ENCODE data around the gene TMC1. TPM values are rescaled to one million over a fixed set of nuclear protein-coding genes. Genes with fewer than 3 reads are reported as not detected.
"Not testable (repeated sequence)": the region's sequence is repeated elsewhere in the genome, so short reads cannot be mapped to it uniquely, and the experiment has no call there.

Gene TMC1
- total RNA-seq, 1 donor from 2014 or later, result not detected

- H3K9me3 Mint-ChIP-seq, result no peaks in the 10 kb centered on the region
- no peaks in the 10 kb centered on the region for H3K4me1 Mint-ChIP-seq (ENCODE audit: low read depth)
- H3K4me3 Mint-ChIP-seq (ENCODE audit: low read depth), result no peak overlapping the region
- intact Hi-C loops (cut with micrococcal nuclease), result no loop called here
- no peaks in the 10 kb centered on the region for H3K27me3 Mint-ChIP-seq (ENCODE audit: low read depth)
- no peaks in the 10 kb centered on the region for H3K36me3 Mint-ChIP-seq (ENCODE audit: low read depth)
- no peak overlapping the region for H3K27ac Mint-ChIP-seq
- no peak for DNase-seq (ENCODE audit: low spot score)
These were observed 323.0 kb downstream of the TMC1 start for GRCh38 chr9:72844440-72844768.

GRCh38 chr9:72845052-72845451 lies 323.6 kb downstream of the TMC1 start:
- H3K4me3 Mint-ChIP-seq (ENCODE audit: low read depth); H3K4me1 Mint-ChIP-seq (ENCODE audit: low read depth); DNase-seq (ENCODE audit: low spot score); H3K9me3 Mint-ChIP-seq; intact Hi-C loops (cut with micrococcal nuclease); H3K27ac Mint-ChIP-seq; H3K27me3 Mint-ChIP-seq (ENCODE audit: low read depth); H3K36me3 Mint-ChIP-seq (ENCODE audit: low read depth): not testable (repeated sequence)

- H3K27ac Mint-ChIP-seq; H3K27me3 Mint-ChIP-seq (ENCODE audit: low read depth); intact Hi-C loops (cut with micrococcal nuclease); H3K36me3 Mint-ChIP-seq (ENCODE audit: low read depth); H3K4me3 Mint-ChIP-seq (ENCODE audit: low read depth); H3K9me3 Mint-ChIP-seq; H3K4me1 Mint-ChIP-seq (ENCODE audit: low read depth); DNase-seq (ENCODE audit: low spot score): not testable (repeated sequence)
These were observed 328.8 kb downstream of the TMC1 start for GRCh38 chr9:72850209-72850608.

- H3K36me3 Mint-ChIP-seq (ENCODE audit: low read depth), result no peaks in the 10 kb centered on the region
- no peaks in the 10 kb centered on the region for H3K9me3 Mint-ChIP-seq
- H3K4me1 Mint-ChIP-seq (ENCODE audit: low read depth), result no peaks in the 10 kb centered on the region
- intact Hi-C loops (cut with micrococcal nuclease), result loop anchor here (5.0 kb wide), 2 partner anchors 167 to 327 kb away; no protein-coding TSS in a partner anchor
- H3K4me3 Mint-ChIP-seq (ENCODE audit: low read depth), result no peak overlapping the region
- DNase-seq (ENCODE audit: low spot score), result no peak
- no peak overlapping the region for H3K27ac Mint-ChIP-seq
- no peaks in the 10 kb centered on the region for H3K27me3 Mint-ChIP-seq (ENCODE audit: low read depth)
These were observed 333.9 kb downstream of the TMC1 start for GRCh38 chr9:72855321-72855720.

- Mint-ChIP-seq H3K27ac (no peak overlapping the region), H3K36me3 (ENCODE audit: low read depth) (no peaks in the 10 kb centered on the region), H3K9me3 (no peaks in the 10 kb centered on the region), H3K27me3 (ENCODE audit: low read depth) (no peaks in the 10 kb centered on the region), H3K4me1 (ENCODE audit: low read depth) (no peaks in the 10 kb centered on the region), H3K4me3 (ENCODE audit: low read depth) (no peak overlapping the region)
- intact Hi-C loops (cut with micrococcal nuclease), result loop anchor here (5.0 kb wide), 2 partner anchors 166 to 326 kb away; no protein-coding TSS in a partner anchor
- DNase-seq (ENCODE audit: low spot score), result no peak
These were observed 334.6 kb downstream of the TMC1 start for GRCh38 chr9:72855890-72856523.

- no peaks in the 10 kb centered on the region for H3K36me3 Mint-ChIP-seq (ENCODE audit: low read depth)
- H3K9me3 Mint-ChIP-seq, result no peaks in the 10 kb centered on the region
- DNase-seq (ENCODE audit: low spot score), result no peak
- H3K4me1 Mint-ChIP-seq (ENCODE audit: low read depth), result no peaks in the 10 kb centered on the region
- intact Hi-C loops (cut with micrococcal nuclease), result loop anchor here (1.0 to 5.0 kb wide), 3 partner anchors 165 to 325 kb away; no protein-coding TSS in a partner anchor
- no peak overlapping the region for H3K4me3 Mint-ChIP-seq (ENCODE audit: low read depth)
- no peaks in the 10 kb centered on the region for H3K27me3 Mint-ChIP-seq (ENCODE audit: low read depth)
- no peak overlapping the region for H3K27ac Mint-ChIP-seq
These were observed 335.7 kb downstream of the TMC1 start for GRCh38 chr9:72856972-72857623.

GRCh38 chr9:72857624-72857996 lies 336.2 kb downstream of the TMC1 start:
- H3K27me3 Mint-ChIP-seq (ENCODE audit: low read depth), result no peaks in the 10 kb centered on the region
- H3K36me3 Mint-ChIP-seq (ENCODE audit: low read depth), result no peaks in the 10 kb centered on the region
- H3K4me3 Mint-ChIP-seq (ENCODE audit: low read depth), result no peak overlapping the region
- no peaks in the 10 kb centered on the region for H3K9me3 Mint-ChIP-seq
- H3K4me1 Mint-ChIP-seq (ENCODE audit: low read depth), result no peaks in the 10 kb centered on the region
- H3K27ac Mint-ChIP-seq, result no peak overlapping the region
- no peak for DNase-seq (ENCODE audit: low spot score)
- intact Hi-C loops (cut with micrococcal nuclease), result loop anchor here (1.0 to 5.0 kb wide), 3 partner anchors 165 to 325 kb away; no protein-coding TSS in a partner anchor

- no peaks in the 10 kb centered on the region for H3K36me3 Mint-ChIP-seq (ENCODE audit: low read depth)
- no peak for DNase-seq (ENCODE audit: low spot score)
- H3K4me1 Mint-ChIP-seq (ENCODE audit: low read depth), result no peaks in the 10 kb centered on the region
- H3K4me3 Mint-ChIP-seq (ENCODE audit: low read depth), result no peak overlapping the region
- no peak overlapping the region for H3K27ac Mint-ChIP-seq
- intact Hi-C loops (cut with micrococcal nuclease), result loop anchor here (5.0 kb wide), 2 partner anchors 164 to 324 kb away; no protein-coding TSS in a partner anchor
- no peaks in the 10 kb centered on the region for H3K9me3 Mint-ChIP-seq
- H3K27me3 Mint-ChIP-seq (ENCODE audit: low read depth), result no peaks in the 10 kb centered on the region
These were observed 336.9 kb downstream of the TMC1 start for GRCh38 chr9:72858089-72858912.

GRCh38 chr9:72862788-72863187 lies 341.4 kb downstream of the TMC1 start:
- H3K4me3 Mint-ChIP-seq (ENCODE audit: low read depth); H3K4me1 Mint-ChIP-seq (ENCODE audit: low read depth); intact Hi-C loops (cut with micrococcal nuclease): not testable (repeated sequence)

GRCh38 chr9:72863456-72864094 lies 342.2 kb downstream of the TMC1 start:
- H3K36me3 Mint-ChIP-seq (ENCODE audit: low read depth), result no peaks in the 10 kb centered on the region
- H3K9me3 Mint-ChIP-seq, result no peaks in the 10 kb centered on the region
- H3K27me3 Mint-ChIP-seq (ENCODE audit: low read depth), result no peaks in the 10 kb centered on the region
- intact Hi-C loops (cut with micrococcal nuclease), result no loop called here
- H3K4me1 Mint-ChIP-seq (ENCODE audit: low read depth), result no peaks in the 10 kb centered on the region
- no peak overlapping the region for H3K4me3 Mint-ChIP-seq (ENCODE audit: low read depth)
- no peak overlapping the region for H3K27ac Mint-ChIP-seq
- no peak for DNase-seq (ENCODE audit: low spot score)

More at GRCh38 chr9:72862788-72863187, 341.4 kb downstream of the TMC1 start:
- not testable (repeated sequence) for H3K27me3 Mint-ChIP-seq (ENCODE audit: low read depth); H3K36me3 Mint-ChIP-seq (ENCODE audit: low read depth); DNase-seq (ENCODE audit: low spot score); H3K9me3 Mint-ChIP-seq; H3K27ac Mint-ChIP-seq

GRCh38 chr9:72864327-72864726 lies 342.9 kb downstream of the TMC1 start:
- intact Hi-C loops (cut with micrococcal nuclease), result no loop called here
- Mint-ChIP-seq H3K4me3 (ENCODE audit: low read depth) (no peak overlapping the region), H3K27ac (no peak overlapping the region), H3K4me1 (ENCODE audit: low read depth) (no peaks in the 10 kb centered on the region), H3K36me3 (ENCODE audit: low read depth) (no peaks in the 10 kb centered on the region), H3K27me3 (ENCODE audit: low read depth) (no peaks in the 10 kb centered on the region), H3K9me3 (no peaks in the 10 kb centered on the region)
- no peak for DNase-seq (ENCODE audit: low spot score)

- Mint-ChIP-seq H3K27ac (no peak overlapping the region), H3K36me3 (ENCODE audit: low read depth) (no peaks in the 10 kb centered on the region), H3K9me3 (no peaks in the 10 kb centered on the region), H3K4me3 (ENCODE audit: low read depth) (no peak overlapping the region), H3K27me3 (ENCODE audit: low read depth) (peaks cover 4% of the 10 kb centered on the region), H3K4me1 (ENCODE audit: low read depth) (no peaks in the 10 kb centered on the region)
- intact Hi-C loops (cut with micrococcal nuclease), result no loop called here
- no peak for DNase-seq (ENCODE audit: low spot score)
These were observed 350.3 kb downstream of the TMC1 start for GRCh38 chr9:72871685-72872084.

All from activated T-helper 2 cell treated with anti-CD3 and anti-CD28 coated beads, Interferon-gamma antibody, Interleukin-2, Interleukin-4, amounts not matched to agents 10 μg/mL and 5 μg/mL and 100 μg/mL, durations not matched to agents 14 hours and 24 hours and 36 hours (primary cell).